GM12872 (cell line): Measurements from ENCODE around the gene EGFR.

Experiments used
- TF ChIP-seq, protein P1 (sequence below): IDR thresholded peaks from 3 replicates; pipeline ENCODE4 v1.5.1; 2011; ENCODE audit warnings: low read depth, mild to moderate bottlenecking, low read length, moderate library complexity; ENCODE audit not compliant: insufficient read depth

EGFR gene

GRCh38 chr7:55110282-55110992, 91.6 kb downstream of the EGFR start:
- TF ChIP-seq, protein P1, sequence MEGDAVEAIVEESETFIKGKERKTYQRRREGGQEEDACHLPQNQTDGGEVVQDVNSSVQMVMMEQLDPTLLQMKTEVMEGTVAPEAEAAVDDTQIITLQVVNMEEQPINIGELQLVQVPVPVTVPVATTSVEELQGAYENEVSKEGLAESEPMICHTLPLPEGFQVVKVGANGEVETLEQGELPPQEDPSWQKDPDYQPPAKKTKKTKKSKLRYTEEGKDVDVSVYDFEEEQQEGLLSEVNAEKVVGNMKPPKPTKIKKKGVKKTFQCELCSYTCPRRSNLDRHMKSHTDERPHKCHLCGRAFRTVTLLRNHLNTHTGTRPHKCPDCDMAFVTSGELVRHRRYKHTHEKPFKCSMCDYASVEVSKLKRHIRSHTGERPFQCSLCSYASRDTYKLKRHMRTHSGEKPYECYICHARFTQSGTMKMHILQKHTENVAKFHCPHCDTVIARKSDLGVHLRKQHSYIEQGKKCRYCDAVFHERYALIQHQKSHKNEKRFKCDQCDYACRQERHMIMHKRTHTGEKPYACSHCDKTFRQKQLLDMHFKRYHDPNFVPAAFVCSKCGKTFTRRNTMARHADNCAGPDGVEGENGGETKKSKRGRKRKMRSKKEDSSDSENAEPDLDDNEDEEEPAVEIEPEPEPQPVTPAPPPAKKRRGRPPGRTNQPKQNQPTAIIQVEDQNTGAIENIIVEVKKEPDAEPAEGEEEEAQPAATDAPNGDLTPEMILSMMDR = no peak

- TF ChIP-seq, protein P1 = no peak
Observed at GRCh38 chr7:55110993-55111361, 92.2 kb downstream of the EGFR start.

DNA sequence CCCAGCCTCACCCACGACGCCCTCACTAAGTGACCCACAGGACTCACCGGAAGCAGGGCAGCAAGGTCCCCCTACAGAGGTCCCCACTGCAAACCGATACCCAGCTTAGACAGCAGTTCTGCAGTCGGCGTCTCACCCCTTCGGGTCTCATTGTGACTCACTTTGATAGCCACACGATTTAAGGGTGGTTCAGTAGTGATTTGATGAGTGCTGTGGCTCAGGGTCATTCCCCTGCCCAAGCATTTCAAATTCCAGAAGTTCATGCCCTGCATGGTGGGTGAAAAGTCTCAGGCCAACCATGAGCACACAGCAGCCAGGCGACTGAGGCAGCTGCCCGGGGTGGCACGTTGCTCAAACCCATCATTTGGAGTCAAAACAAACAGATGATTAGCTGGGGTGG, 93.2 kb downstream of the EGFR start:
- TF ChIP-seq, protein P1 = no peak

- TF ChIP-seq, protein P1 = no peak
Observed at GRCh38 chr7:55113760-55114540, 95.1 kb downstream of the EGFR start.

- TF ChIP-seq, protein P1 = no peak
Observed at GRCh38 chr7:55117286-55117685, 98.5 kb downstream of the EGFR start.

- TF ChIP-seq, protein P1 = no peak
Observed at GRCh38 chr7:55118426-55118825, 99.6 kb downstream of the EGFR start.

- TF ChIP-seq, protein P1 = no peak
Observed at GRCh38 chr7:55119571-55119970, 100.8 kb downstream of the EGFR start.
